ENCODE measurements around the gene KNG1. TPM values are rescaled to one million over a fixed set of nuclear protein-coding genes. Genes with fewer than 3 reads are reported as not detected.

Gene KNG1
- total RNA-seq, 6 donors from 2014 or later: 0.46 to 0.51 TPM; not detected in 4

- no peak for DNase-seq
- H3K36me3 ChIP-seq: peaks cover 42 to 73% (median 50%) of the 10 kb centered on the region in 4 donors
- no peaks in the 10 kb centered on the region for H3K27me3 ChIP-seq
- 64 to 66% methylated on average over 4 of the region's 4 CpGs for WGBS, 2 donors
- H3K4me1 ChIP-seq: peaks cover 30 to 43% (median 38%) of the 10 kb centered on the region in 4 donors
- no peak for ATAC-seq (ENCODE audit: low FRiP score in 2 of 2)
- H3K27ac ChIP-seq: no peak overlapping the region
- no peak overlapping the region for H3K4me3 ChIP-seq
- H3K9me3 ChIP-seq: no peaks in the 10 kb centered on the region
- TF ChIP-seq EP300 (IDR thresholded peaks at IDR 0.05): no peak
- no peak for TF ChIP-seq POLR2A (IDR thresholded peaks at IDR 0.05)
- TF ChIP-seq CTCF (IDR thresholded peaks at IDR 0.05): no peak
- no peak for TF ChIP-seq POLR2AphosphoS5 (IDR thresholded peaks at IDR 0.05)
These were observed 72.5 kb downstream of the KNG1 start for GRCh38 chr3:186789554-186790260.

- Histone ChIP-seq H3K4me1 (peaks cover 23 to 36% (median 31%) of the 10 kb centered on the region in 4 donors), H3K27ac (no peak overlapping the region), H3K36me3 (peaks cover 37 to 66% (median 44%) of the 10 kb centered on the region in 4 donors), H3K27me3 (no peaks in the 10 kb centered on the region), H3K4me3 (no peak overlapping the region), H3K9me3 (no peaks in the 10 kb centered on the region)
- no peak for TF ChIP-seq EP300 (IDR thresholded peaks at IDR 0.05)
- TF ChIP-seq CTCF (IDR thresholded peaks at IDR 0.05): no peak
- TF ChIP-seq POLR2A (IDR thresholded peaks at IDR 0.05): peak in 1 of 4 donors; percentile 31
- DNase-seq (no peak), ATAC-seq (ENCODE audit: low FRiP score in 2 of 2) (peak in 1 of 2 donors; percentile 39)
- 79 to 86% methylated on average over 8 of the region's 8 CpGs for WGBS, 2 donors
These were observed 73.3 kb downstream of the KNG1 start for GRCh38 chr3:186790261-186790981.

Small RNA genes lying within 50 kb of the gene (small RNA-seq; reads per million reads assigned to genes)
- gene RF00092 (0 reads per million in 4 donors), gene RNU6-1105P (0 reads per million in 4 donors), gene SNORA4 (0 reads per million in 4 donors), gene SNORA63 (0 reads per million in 4 donors), gene SNORA81 (0 reads per million in 4 donors), gene SNORD2 (0 reads per million in 4 donors)

Other genes with a start within 250 kb of the KNG1 start
- 1 to 10 TPM; 2.7 to 9.4 (median 3.2) TPM for gene CRYGS, start 173.0 kb upstream of the KNG1 start, total RNA-seq
- 10 to 100 TPM in 5 of 6 donors, 1 to 10 TPM in 1; 8.3 to 20.4 (median 11.0) TPM for gene TBCCD1, start 150.0 kb upstream of the KNG1 start, total RNA-seq
- 10 to 100 TPM; 10.5 to 52.7 (median 38.9) TPM for gene DNAJB11, start 146.6 kb upstream of the KNG1 start, total RNA-seq
- gene AHSG, start 104.3 kb upstream of the KNG1 start, total RNA-seq: 1 to 10 TPM in 2 of 6 donors, not detected in 4; 1.1 to 1.5 TPM
- not detected for gene FETUB, start 77.0 kb upstream of the KNG1 start, total RNA-seq
- gene HRG, start 51.3 kb upstream of the KNG1 start, total RNA-seq: under 1 TPM in 2 of 6 donors, not detected in 4; 0.13 to 0.23 TPM
- 100 to 1,000 TPM; 215 to 409 (median 290) TPM for gene EIF4A2, start 66.2 kb downstream of the KNG1 start, total RNA-seq
- gene RFC4, start 89.1 kb downstream of the KNG1 start, total RNA-seq: 10 to 100 TPM in 1 of 6 donors, 1 to 10 TPM in 5; 6.0 to 14.9 (median 8.7) TPM
- gene ADIPOQ, start 125.4 kb downstream of the KNG1 start, total RNA-seq: under 1 TPM in 1 of 6 donors, not detected in 5; 0.20 TPM
- gene ST6GAL1, start 213.2 kb downstream of the KNG1 start, total RNA-seq: 100 to 1,000 TPM in 2 of 6 donors, 10 to 100 TPM in 4; 72.6 to 141 (median 93.3) TPM